ENCODE results near the gene ERI3. TPM values are rescaled to one million over a fixed set of nuclear protein-coding genes. Genes with fewer than 3 reads are reported as not detected.

ERI3 gene
- total and polyA plus RNA-seq, 2 donors (not counting 3 experiments of a cell fraction or from before 2014, with no cell fraction given) = 45.3 to 94.0 TPM

- ChIA-PET POLR2A (no interaction called here), CTCF (no interaction called here)
- H3K9me3 ChIP-seq (replicated peaks; ENCODE audit: control insufficient read depth, insufficient read depth, low read length) = no peaks in the 10 kb centered on the region
- H3K9ac ChIP-seq (replicated peaks; ENCODE audit: extremely low read depth, insufficient read depth, low read length) = no peak overlapping the region
- no peak overlapping the region for H3K27ac ChIP-seq (ENCODE audit: insufficient read depth, low read depth, low read length)
- H3K9me1 ChIP-seq (replicated peaks; ENCODE audit: control insufficient read depth, extremely low read depth, insufficient read depth, low read length) = no peaks in the 10 kb centered on the region
- H3K79me2 ChIP-seq (ENCODE audit: control insufficient read depth, insufficient read depth, low read length) = no peaks in the 10 kb centered on the region
- DNase-seq (ENCODE audit: low read depth, low spot score) (no peak), FAIRE-seq (no peak)
- H3K4me2 ChIP-seq (ENCODE audit: insufficient read depth, low read length) = no peak overlapping the region
- no peaks in the 10 kb centered on the region for H3K27me3 ChIP-seq (ENCODE audit: control insufficient read depth in 2 of 2, insufficient read depth in 2 of 2, low read length in 2 of 2)
- intact Hi-C loops (cut with micrococcal nuclease) = no loop called here
- no TSS peak for BruUV-seq (replicated peaks)
- H2AFZ ChIP-seq (ENCODE audit: low read depth, low read length) = no peak overlapping the region
- peaks cover 0 to 5% of the 10 kb centered on the region in 2 experiments for H3K36me3 ChIP-seq (ENCODE audit: control insufficient read depth in 2 of 2, extremely low read depth in 1 of 2, insufficient read depth in 2 of 2, low read length in 2 of 2)
- no peak overlapping the region for H3K4me3 ChIP-seq (replicated peaks in 1 of 3; ENCODE audit: insufficient read depth in 1 of 3, low read depth in 1 of 3, low read length in 3 of 3)
- H3K4me1 ChIP-seq (ENCODE audit: control insufficient read depth, extremely low read depth, insufficient read depth, low read length) = peaks cover 5% of the 10 kb centered on the region
- H4K20me1 ChIP-seq (replicated peaks; ENCODE audit: control insufficient read depth, extremely low read depth, insufficient read depth, low read length) = no peaks in the 10 kb centered on the region
- dilution Hi-C loops (cut with MboI; ENCODE audit: extremely low pct_ligation_motif_present, low sequenced_read_pairs) = no loop called here
- TF ChIP-seq POLR2AphosphoS5 (IDR thresholded peaks at IDR 0.05; ENCODE audit: insufficient read depth, low read depth, low read length) = no peak
- TF ChIP-seq JUN (IDR thresholded peaks at IDR 0.05; ENCODE audit: borderline replicate concordance, insufficient read depth, insufficient read length, low read depth) = no peak
- TF ChIP-seq POLR2A (IDR thresholded peaks at IDR 0.05; ENCODE audit: low read depth, low read length) = no peak
- no peak for TF ChIP-seq MAX (IDR thresholded peaks at IDR 0.05; ENCODE audit: insufficient read depth, insufficient read length)
- TF ChIP-seq CTCF (IDR thresholded peaks at IDR 0.05; ENCODE audit: extremely low read depth in 1 of 2, insufficient read depth in 1 of 2, low read depth in 1 of 2, low read length in 2 of 2) = no peak
- no peak for TF ChIP-seq FOS (IDR thresholded peaks at IDR 0.05; ENCODE audit: borderline replicate concordance, insufficient read depth, low read length)
- no peak for TF ChIP-seq EZH2 (IDR thresholded peaks at IDR 0.05; ENCODE audit: borderline replicate concordance, low read depth, low read length, severe bottlenecking)
- TF ChIP-seq GATA2 (IDR thresholded peaks at IDR 0.05; ENCODE audit: insufficient read depth, insufficient read length, low read depth, low read length) = no peak
- no peak for TF ChIP-seq MYC (IDR thresholded peaks at IDR 0.05; ENCODE audit: low read depth, low read length)
Observed at GRCh38 chr1:44332505-44332904, 22.6 kb downstream of the ERI3 start.

Measured in endothelial cell of umbilical vein (primary cell).